ENCODE results near the gene BRINP2.

GRCh38 chr1:177311586-177311985 is 140.8 kb downstream of the BRINP2 start:
- TF ChIP-seq EZH2 (IDR thresholded peaks at IDR 0.05), result no peak
- TF ChIP-seq FOXP2 (optimal IDR thresholded peaks at IDR 0.05; ENCODE audit: control extremely low read depth, extremely low read length, insufficient read depth), result no peak
- TF ChIP-seq POLR2AphosphoS5 (IDR thresholded peaks at IDR 0.05; ENCODE audit: borderline replicate concordance, low read depth, low read length), result no peak
